ENCODE data around the gene DDX27.

GRCh38 chr20:49284818-49285217 is 65.6 kb downstream of the DDX27 start:
- TF ChIP-seq SOX6 (IDR thresholded peaks at IDR 0.05): no peak
- TF ChIP-seq PHF8 (IDR thresholded peaks at IDR 0.05; ENCODE audit: borderline replicate concordance, low read length): no peak
- TF ChIP-seq EP300 (IDR thresholded peaks at IDR 0.05; ENCODE audit: low read length): no peak
- TF ChIP-seq CTCF (IDR thresholded peaks at IDR 0.05 in 2 of 3, conservative IDR thresholded peaks at IDR 0.05 in 1 of 3; ENCODE audit: insufficient read depth in 2 of 3, low read depth in 1 of 3, low read length in 3 of 3): no peak
- no peak for TF ChIP-seq CBX5 (IDR thresholded peaks at IDR 0.05; ENCODE audit: borderline replicate concordance, low read depth)
